Fibroblast of upper back skin (primary cell): ENCODE data around the gene PKHD1.
A peak's percentile ranks its signal among the peaks of the same experiment; 100 is the strongest.

ENCODE experiments used
- DNase-seq: peaks from one replicate; pipeline ENCODE4 v3.0.0-alpha.2; 2013

PKHD1 gene

GRCh38 chr6:51675020-51675921 is 412.1 kb downstream of the PKHD1 start:
- DNase-seq, result no peak

GRCh38 chr6:51663525-51663924 is 423.9 kb downstream of the PKHD1 start:
- DNase-seq, result no peak

- DNase-seq, result no peak
Measured at GRCh38 chr6:51660767-51661166, 426.6 kb downstream of the PKHD1 start.

GRCh38 chr6:51657491-51657890 is 429.9 kb downstream of the PKHD1 start:
- DNase-seq, result no peak

- no peak for DNase-seq
Measured at GRCh38 chr6:51655517-51655916, 431.9 kb downstream of the PKHD1 start.

- no peak for DNase-seq
Measured at GRCh38 chr6:51654647-51655046, 432.8 kb downstream of the PKHD1 start.

- no peak for DNase-seq
Measured at GRCh38 chr6:51651132-51651817, 436.1 kb downstream of the PKHD1 start.

GRCh38 chr6:51648774-51649173 is 438.6 kb downstream of the PKHD1 start:
- DNase-seq, result no peak

GRCh38 chr6:51648236-51648635 is 439.2 kb downstream of the PKHD1 start:
- no peak for DNase-seq

GRCh38 chr6:51644426-51644825 is 443.0 kb downstream of the PKHD1 start:
- no peak for DNase-seq

GRCh38 chr6:51640021-51640420 is 447.4 kb downstream of the PKHD1 start:
- DNase-seq, result no peak

GRCh38 chr6:51633424-51633823 is 454.0 kb downstream of the PKHD1 start:
- no peak for DNase-seq

GRCh38 chr6:51630011-51630410 is 457.4 kb downstream of the PKHD1 start:
- no peak for DNase-seq

GRCh38 chr6:51626391-51626790 is 461.0 kb downstream of the PKHD1 start:
- DNase-seq, result no peak

GRCh38 chr6:51625566-51625965 is 461.8 kb downstream of the PKHD1 start:
- DNase-seq, result no peak

GRCh38 chr6:51620971-51621370 is 466.4 kb downstream of the PKHD1 start:
- DNase-seq, result no peak

GRCh38 chr6:51619042-51619799 is 468.2 kb downstream of the PKHD1 start:
- DNase-seq, result no peak

GRCh38 chr6:51618563-51618962 is 468.9 kb downstream of the PKHD1 start:
- no peak for DNase-seq

GRCh38 chr6:51617751-51618150 is 469.7 kb downstream of the PKHD1 start:
- DNase-seq, result no peak

GRCh38 chr6:51616243-51616642 is 471.2 kb downstream of the PKHD1 start:
- no peak for DNase-seq

- no peak for DNase-seq
Measured at GRCh38 chr6:51614725-51615124, 472.7 kb downstream of the PKHD1 start.

GRCh38 chr6:51613558-51613957 is 473.9 kb downstream of the PKHD1 start:
- no peak for DNase-seq

- DNase-seq, result peak; percentile 1
Measured at GRCh38 chr6:51608932-51609331, 478.5 kb downstream of the PKHD1 start.

- DNase-seq, result no peak
Measured at GRCh38 chr6:51608383-51608782, 479.0 kb downstream of the PKHD1 start.
